ENCODE results near the gene GLRX5.

- no peak for TF ChIP-seq RFX5 (IDR thresholded peaks at IDR 0.05)
- TF ChIP-seq CTCF (IDR thresholded peaks at IDR 0.05) = no peak
- TF ChIP-seq POLR2A (IDR thresholded peaks at IDR 0.05; ENCODE audit: low read length) = no peak
- no peak for TF ChIP-seq RAD21 (conservative IDR thresholded peaks at IDR 0.05 in 1 of 2, IDR thresholded peaks at IDR 0.05 in 1 of 2)
- TF ChIP-seq REST (IDR thresholded peaks at IDR 0.05) = no peak
- no peak for TF ChIP-seq SMC3 (IDR thresholded peaks at IDR 0.05)
- no peak for TF ChIP-seq HDAC2 (IDR thresholded peaks at IDR 0.05)
- no peak for TF ChIP-seq NR3C1 (IDR thresholded peaks at IDR 0.05)
- TF ChIP-seq RCOR1 (IDR thresholded peaks at IDR 0.05; ENCODE audit: low read depth, low read length) = no peak
- TF ChIP-seq CEBPB (IDR thresholded peaks at IDR 0.05) = no peak
- no peak for TF ChIP-seq JUNB (IDR thresholded peaks at IDR 0.05)
- no peak for TF ChIP-seq FOSL2 (IDR thresholded peaks at IDR 0.05)
- TF ChIP-seq FOSL2 (CRISPR knock-in tag; IDR thresholded peaks at IDR 0.05) = no peak
- TF ChIP-seq MAX (IDR thresholded peaks at IDR 0.05) = no peak
Measured at GRCh38 chr14:95521001-95521400, 13.8 kb upstream of the GLRX5 start.
